PC-3 (cell line): ENCODE data around the gene IGFL1. TPM values are rescaled to one million over a fixed set of nuclear protein-coding genes. Genes with fewer than 3 reads are reported as not detected.
A peak's percentile ranks its signal among the peaks of the same experiment; 100 is the strongest.
"Not testable (repeated sequence)": the region's sequence is repeated elsewhere in the genome, so short reads cannot be mapped to it uniquely, and the experiment has no call there.

Experiments used
- ATAC-seq: fragments of 200-7000 bp; cut with Tn5 transposase; 2 replicates; pipeline ENCODE4 v1.9.1; 2020; ENCODE audit warnings: mild to moderate bottlenecking, moderate library complexity
- BruUV-seq: library from RNA; stranded (reverse); fragments of 400-500 nt; replicated peaks from 2 replicates; lab custom pipeline; 2021; lab: Mats Ljungman, UMichigan
- CTCF ChIA-PET: fragments of 300-600 bp; sonication (Branson Sonifier 250); formaldehyde crosslinking; loops from one replicate; lab custom pipeline; 2022; ENCODE audit warnings: antibody characterized with exemption; lab: Charles Lee
- POLR2A ChIA-PET: fragments of 300-600 bp; sonication (Branson Sonifier 250); formaldehyde crosslinking; loops from one replicate; lab custom pipeline; 2022; ENCODE audit warnings: antibody characterized with exemption; ENCODE audit not compliant: unreplicated experiment; lab: Charles Lee
- DNase-seq: peaks from one replicate; pipeline ENCODE4 v3.0.0-alpha.2; 2015
- H2AFZ ChIP-seq: fragments of 300-600 bp; sonication (generic); 2 replicates; pipeline ENCODE4 v1.6.0; 2016; ENCODE audit warnings: antibody characterized with exemption, low read length
- H3F3A ChIP-seq: fragments of 300-600 bp; sonication (generic); one replicate; pipeline ENCODE4 v1.6.0; 2017; ENCODE audit warnings: antibody characterized with exemption, low read length, control low read depth, mild to moderate bottlenecking; ENCODE audit not compliant: unreplicated experiment
- H3K27ac ChIP-seq: fragments of 300-600 bp; sonication (generic); 2 replicates; pipeline ENCODE4 v1.5.1; 2016; ENCODE audit warnings: mild to moderate bottlenecking, low read length
- H3K27me3 ChIP-seq: fragments of 300-600 bp; sonication (generic); 2 replicates; pipeline ENCODE4 v1.6.1; 2016; ENCODE audit warnings: low read length, mixed read lengths
- H3K36me3 ChIP-seq: fragments of 300-600 bp; sonication (generic); 2 replicates; pipeline ENCODE4 v1.6.1; 2016; ENCODE audit warnings: low read depth, mixed run types, low read length, mixed read lengths
- H3K4me1 ChIP-seq: fragments of 300-600 bp; sonication (generic); 2 replicates; pipeline ENCODE4 v1.5.1; 2016; ENCODE audit warnings: low read length; ENCODE audit not compliant: insufficient read depth
- H3K4me2 ChIP-seq: fragments of 300-600 bp; sonication (generic); 2 replicates; pipeline ENCODE4 v1.6.0; 2016; ENCODE audit warnings: low read length
- H3K4me3 ChIP-seq: fragments of 300-600 bp; sonication (generic); 2 replicates; pipeline ENCODE4 v1.5.1; 2016; ENCODE audit warnings: mild to moderate bottlenecking, low read length, mixed read lengths
- H3K79me2 ChIP-seq: fragments of 300-600 bp; sonication (generic); 2 replicates; pipeline ENCODE4 v1.6.1; 2017; ENCODE audit warnings: low read length, mixed read lengths
- H3K9ac ChIP-seq: fragments of 300-600 bp; sonication (generic); 2 replicates; pipeline ENCODE4 v1.6.0; 2016; ENCODE audit warnings: mild to moderate bottlenecking, low read length
- H3K9me2 ChIP-seq: fragments of 300-600 bp; sonication (generic); replicated peaks from 2 replicates; pipeline ENCODE4 v1.6.1; 2016; ENCODE audit warnings: mixed run types, low read length, mixed read lengths
- H3K9me3 ChIP-seq: fragments of 300-600 bp; sonication (generic); 2 replicates; pipeline ENCODE4 v1.6.1; 2016; ENCODE audit warnings: low read length, mixed read lengths
- H4K20me1 ChIP-seq: fragments of 300-600 bp; sonication (generic); 2 replicates; pipeline ENCODE4 v1.6.1; 2016; ENCODE audit warnings: low read length, mixed read lengths
- EZH2 ChIP-seq: fragments of 300-600 bp; sonication (generic); IDR thresholded peaks from one replicate; pipeline ENCODE4 v1.6.1; 2017; ENCODE audit warnings: antibody characterized with exemption, mild to moderate bottlenecking, low read length; ENCODE audit not compliant: unreplicated experiment
- EZH2phosphoT487 ChIP-seq: fragments of 300-600 bp; sonication (generic); IDR thresholded peaks from 2 replicates; pipeline ENCODE4 v1.6.1; 2018; ENCODE audit warnings: mild to moderate bottlenecking, antibody characterized with exemption, low read length, borderline replicate concordance
- intact Hi-C: fragments of 100-400 bp; cut with micrococcal nuclease; formaldehyde crosslinking; loops from 2 replicates; pipeline ENCODE4 v1.9.0; 2023
- total RNA-seq: library from RNA; depleted of rRNA; stranded (reverse); fragments of >200 nt; gene quantifications from 2 replicates; pipeline ENCODE4 v1.2.3, GENCODE V29; 2014
- TF ChIP-seq, protein P1 (sequence below): fragments of 300-600 bp; sonication (generic); conservative IDR thresholded peaks from 2 replicates; pipeline ENCODE4 v1.5.1; 2017; ENCODE audit warnings: antibody characterized with exemption, low read depth, mild to moderate bottlenecking, low read length

The IGFL1 gene
- total RNA-seq, 1 experiment from 2014 or later = 0.77 TPM

DNA sequence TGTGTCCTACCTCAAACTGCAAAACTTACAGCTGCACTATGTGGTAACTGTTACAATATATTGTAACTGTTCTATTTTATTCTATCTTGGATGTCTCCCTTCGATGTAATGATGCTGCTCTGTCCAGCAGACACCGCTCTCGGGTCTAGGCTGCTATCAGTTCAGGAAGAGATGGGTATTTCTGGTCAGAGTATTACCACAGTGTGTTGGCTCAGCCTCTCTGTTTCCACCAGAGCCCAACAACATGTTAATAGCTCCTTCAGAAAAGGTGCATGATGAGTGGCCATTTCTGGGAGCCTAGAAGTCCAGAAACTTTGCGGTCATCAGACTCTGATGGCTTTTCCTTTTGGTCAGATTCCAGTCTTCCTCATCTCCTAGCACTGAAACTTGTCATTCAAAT is 35.9 kb upstream of the IGFL1 start:
- Histone ChIP-seq H3K9me3 (no peaks in the 10 kb centered on the region), H2AFZ (no peak overlapping the region), H3K36me3 (no peaks in the 10 kb centered on the region), H3K27me3 (peaks cover 6% of the 10 kb centered on the region; the same call in 1 of the 2 replicates), H3K4me3 (no peak overlapping the region), H3F3A (no peaks in the 10 kb centered on the region), H3K27ac (no peak overlapping the region), H3K9ac (no peak overlapping the region), H4K20me1 (no peaks in the 10 kb centered on the region), H3K4me1 (peaks cover 12% of the 10 kb centered on the region), H3K79me2 (no peaks in the 10 kb centered on the region), H3K4me2 (peak overlapping the region; percentile 74), H3K9me2 (no peaks in the 10 kb centered on the region)
- no peak for DNase-seq
- ChIA-PET POLR2A (no interaction called here), CTCF (no interaction called here)
- intact Hi-C loops = loop anchor here (5.0 kb wide), 1 partner anchor 166 kb away; no protein-coding TSS in a partner anchor
- BruUV-seq = no TSS peak
- TF ChIP-seq EZH2 (no peak), EZH2phosphoT487 (no peak)
- TF ChIP-seq, protein P1, sequence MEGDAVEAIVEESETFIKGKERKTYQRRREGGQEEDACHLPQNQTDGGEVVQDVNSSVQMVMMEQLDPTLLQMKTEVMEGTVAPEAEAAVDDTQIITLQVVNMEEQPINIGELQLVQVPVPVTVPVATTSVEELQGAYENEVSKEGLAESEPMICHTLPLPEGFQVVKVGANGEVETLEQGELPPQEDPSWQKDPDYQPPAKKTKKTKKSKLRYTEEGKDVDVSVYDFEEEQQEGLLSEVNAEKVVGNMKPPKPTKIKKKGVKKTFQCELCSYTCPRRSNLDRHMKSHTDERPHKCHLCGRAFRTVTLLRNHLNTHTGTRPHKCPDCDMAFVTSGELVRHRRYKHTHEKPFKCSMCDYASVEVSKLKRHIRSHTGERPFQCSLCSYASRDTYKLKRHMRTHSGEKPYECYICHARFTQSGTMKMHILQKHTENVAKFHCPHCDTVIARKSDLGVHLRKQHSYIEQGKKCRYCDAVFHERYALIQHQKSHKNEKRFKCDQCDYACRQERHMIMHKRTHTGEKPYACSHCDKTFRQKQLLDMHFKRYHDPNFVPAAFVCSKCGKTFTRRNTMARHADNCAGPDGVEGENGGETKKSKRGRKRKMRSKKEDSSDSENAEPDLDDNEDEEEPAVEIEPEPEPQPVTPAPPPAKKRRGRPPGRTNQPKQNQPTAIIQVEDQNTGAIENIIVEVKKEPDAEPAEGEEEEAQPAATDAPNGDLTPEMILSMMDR = no peak
- no peak for ATAC-seq

DNA sequence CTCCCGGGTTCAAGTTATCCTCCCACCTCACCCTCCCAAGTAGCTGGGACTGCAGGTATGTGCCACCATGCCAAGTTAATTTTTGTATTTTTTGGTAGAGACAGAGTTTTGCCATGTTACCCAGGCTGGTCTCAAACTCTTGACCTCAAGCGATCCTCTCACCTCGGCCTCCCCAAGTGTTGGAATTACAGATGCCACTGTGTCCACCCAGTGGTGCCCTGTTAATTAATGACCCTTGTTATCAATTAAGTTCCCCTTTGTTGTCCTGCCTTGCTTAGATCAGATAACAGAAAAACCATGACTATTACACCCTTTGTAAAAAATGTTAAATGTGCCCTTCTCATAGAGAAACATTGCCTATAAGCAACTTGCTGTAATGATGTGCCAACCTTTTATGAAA is 34.4 kb upstream of the IGFL1 start:
- no peaks in the 10 kb centered on the region for H3F3A ChIP-seq
- intact Hi-C loops = no loop called here
- H3K4me1 ChIP-seq = peaks cover 12% of the 10 kb centered on the region
- ChIA-PET CTCF (no interaction called here), POLR2A (no interaction called here)
- no peak overlapping the region for H3K4me3 ChIP-seq
- DNase-seq (no peak), ATAC-seq (no peak)
- no peaks in the 10 kb centered on the region for H3K79me2 ChIP-seq
- no TSS peak for BruUV-seq
- H3K27me3 ChIP-seq = peaks cover 5% of the 10 kb centered on the region; the same call in 1 of the 2 replicates
- no peak overlapping the region for H3K27ac ChIP-seq
- H3K36me3 ChIP-seq = no peaks in the 10 kb centered on the region
- no peak overlapping the region for H2AFZ ChIP-seq
- H3K9ac ChIP-seq = no peak overlapping the region
- TF ChIP-seq, protein P1 = no peak
- no peak for TF ChIP-seq EZH2
- no peaks in the 10 kb centered on the region for H3K9me3 ChIP-seq
- no peaks in the 10 kb centered on the region for H4K20me1 ChIP-seq
- H3K9me2 ChIP-seq = no peaks in the 10 kb centered on the region
- H3K4me2 ChIP-seq = no peak overlapping the region

DNA sequence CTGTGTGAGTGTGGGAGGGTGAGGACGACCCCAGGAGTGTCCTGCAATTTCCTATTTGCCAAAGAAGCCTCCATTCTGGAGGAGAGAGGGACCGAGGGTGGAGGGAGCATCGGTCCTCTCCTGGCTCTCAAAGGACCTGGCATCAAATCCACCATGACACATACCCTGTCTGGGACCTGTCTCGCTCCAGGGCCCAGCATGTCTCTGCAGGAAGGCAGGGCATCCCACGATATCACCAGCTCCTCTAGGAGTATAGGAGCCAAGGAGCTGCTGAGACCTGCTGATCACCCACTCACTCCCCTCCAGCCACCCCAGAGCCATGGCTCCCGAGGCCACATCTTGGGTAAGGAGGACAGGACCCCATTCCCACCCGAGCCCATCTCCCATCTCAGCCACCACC is 33.6 kb upstream of the IGFL1 start:
- H3K27ac ChIP-seq, CTCF ChIA-PET: not testable (repeated sequence)

More for the DNA sequence above, 33.6 kb upstream of the IGFL1 start:
- H4K20me1 ChIP-seq, BruUV-seq, H3F3A ChIP-seq, H3K4me3 ChIP-seq, H3K4me2 ChIP-seq, H3K9ac ChIP-seq, H3K27me3 ChIP-seq, DNase-seq, intact Hi-C loops, H2AFZ ChIP-seq, H3K9me3 ChIP-seq, H3K36me3 ChIP-seq, ATAC-seq, H3K79me2 ChIP-seq, POLR2A ChIA-PET, H3K9me2 ChIP-seq: not testable (repeated sequence)
- peaks cover 12% of the 10 kb centered on the region for H3K4me1 ChIP-seq
